HCT116 (cell line): ENCODE measurements around the gene CPHXL2. TPM values are rescaled to one million over a fixed set of nuclear protein-coding genes. Genes with fewer than 3 reads are reported as not detected.

ENCODE experiments used
- ATAC-seq: fragments of 200-7000 bp; cut with Tn5 transposase; 2 replicates; pipeline ENCODE4 v1.9.1; 2020; ENCODE audit warnings: mild to moderate bottlenecking, moderate library complexity
- BruUV-seq: library from RNA; stranded (reverse); fragments of 400-500 nt; replicated peaks from 2 replicates; lab custom pipeline; 2021; lab: Mats Ljungman, UMichigan
- CTCF ChIA-PET: fragments of 300-600 bp; sonication (Branson Sonifier 250); formaldehyde crosslinking; loops from one replicate; lab custom pipeline; 2021; ENCODE audit warnings: antibody characterized with exemption; lab: Charles Lee
- POLR2A ChIA-PET: fragments of 300-600, 350-600 bp; sonication (Branson Sonifier 250); formaldehyde crosslinking; loops from one replicate; lab custom pipeline; 2021; ENCODE audit warnings: antibody characterized with exemption; lab: Charles Lee
- RAD21 ChIA-PET, 2 experiments: fragments of 300-600 bp; sonication (Branson Sonifier 250); formaldehyde crosslinking; loops; one replicate each; lab custom pipeline; 2023; ENCODE audit warnings: low total read pairs in 2 of 2; ENCODE audit not compliant: uncharacterized antibody in 2 of 2, unreplicated experiment in 2 of 2, low non-redundant PET in 1 of 2; lab: Charles Lee
- DNase-seq: peaks from one replicate; pipeline ENCODE4 v3.0.0-alpha.2; 2010; ENCODE audit warnings: low read depth, low spot score
- H2AFZ ChIP-seq: fragments of 200-600 bp; shearing (Covaris generic), sonication (generic); 2 replicates; pipeline ENCODE4 v1.6.1; 2017; ENCODE audit warnings: low read depth, mixed run types, mixed read lengths, antibody characterized with exemption, low read length; ENCODE audit not compliant: poor library complexity, severe bottlenecking
- H3K27ac ChIP-seq: 2 replicates; pipeline ENCODE4 v1.5.1; 2012; ENCODE audit warnings: low read depth, low read length
- H3K27me3 ChIP-seq: fragments of 200-600 bp; sonication (generic); 2 replicates; pipeline ENCODE4 v1.6.1; 2016; ENCODE audit warnings: mixed run types, low read length, mixed read lengths; ENCODE audit not compliant: insufficient read depth
- H3K36me3 ChIP-seq, 2 experiments: fragments of 200-500 bp in 1 of 2; fragments of 200-600 bp in 1 of 2; sonication (Bioruptor generic) in 1 of 2; sonication (generic) in 1 of 2; 2 replicates each; pipeline versions ENCODE4 v1.5.1 to v1.6.1; 2014 to 2016; ENCODE audit warnings: low read length in 2 of 2, inconsistent platforms in 1 of 2, mixed read lengths in 1 of 2, mixed run types in 1 of 2; ENCODE audit not compliant: insufficient read depth in 2 of 2, control insufficient read depth in 1 of 2
- H3K4me1 ChIP-seq, 2 experiments: fragments of 200-600 bp in 1 of 2; sonication (generic) in 1 of 2; 2 replicates each; pipeline versions ENCODE4 v1.5.1 to v1.6.1; 2012 to 2017; ENCODE audit warnings: low read length in 2 of 2, inconsistent platforms in 1 of 2, mild to moderate bottlenecking in 1 of 2, mixed read lengths in 1 of 2, mixed run types in 1 of 2, moderate library complexity in 1 of 2; ENCODE audit not compliant: insufficient read depth in 2 of 2, control insufficient read depth in 1 of 2
- H3K4me2 ChIP-seq: fragments of 200-600 bp; sonication (generic); 2 replicates; pipeline ENCODE4 v1.6.1; 2017; ENCODE audit warnings: mixed run types, low read length, mixed read lengths
- H3K4me3 ChIP-seq, 2 experiments: fragments of 200-600 bp in 1 of 2; sonication (generic) in 1 of 2; replicated peaks in 1 of 2; 2 replicates each; pipeline ENCODE4 v1.5.1; 2011 to 2016; ENCODE audit warnings: low read length in 2 of 2, control low read depth in 1 of 2, low read depth in 1 of 2, mild to moderate bottlenecking in 1 of 2, mixed read lengths in 1 of 2, mixed run types in 1 of 2
- H3K79me2 ChIP-seq: fragments of 200-600 bp; sonication (generic); 2 replicates; pipeline ENCODE4 v1.6.1; 2017; ENCODE audit warnings: mild to moderate bottlenecking, mixed run types, low read length, moderate library complexity, mixed read lengths; ENCODE audit not compliant: insufficient read depth
- H3K9ac ChIP-seq: fragments of 200-600 bp; sonication (generic); 2 replicates; pipeline ENCODE4 v1.6.1; 2016; ENCODE audit warnings: low read length, mixed read lengths
- H3K9me2 ChIP-seq: fragments of 200-600 bp; sonication (generic), shearing (Covaris generic); 2 replicates; pipeline ENCODE4 v1.6.1; 2017; ENCODE audit warnings: mixed run types, mild to moderate bottlenecking, moderate library complexity; ENCODE audit not compliant: insufficient read depth
- H3K9me3 ChIP-seq, 2 experiments: fragments of 200-500 bp in 1 of 2; fragments of 200-600 bp in 1 of 2; sonication (Bioruptor generic) in 1 of 2; sonication (generic) in 1 of 2; 2 replicates each; pipeline ENCODE4 v1.6.1; 2014 to 2017; ENCODE audit warnings: low read length in 2 of 2, mixed read lengths in 2 of 2, inconsistent platforms in 1 of 2, low read depth in 1 of 2, mild to moderate bottlenecking in 1 of 2, mixed run types in 1 of 2, moderate library complexity in 1 of 2; ENCODE audit not compliant: control insufficient read depth in 1 of 2, insufficient read depth in 1 of 2
- H4K20me1 ChIP-seq: fragments of 200-600 bp; sonication (generic), shearing (Covaris generic); 2 replicates; pipeline ENCODE4 v1.6.1; 2017; ENCODE audit warnings: mixed run types, mild to moderate bottlenecking, moderate library complexity; ENCODE audit not compliant: insufficient read depth
- CBX3 ChIP-seq: IDR thresholded peaks from 2 replicates; pipeline ENCODE4 v1.6.1; 2012; ENCODE audit warnings: low read depth
- EGR1 ChIP-seq: IDR thresholded peaks from 2 replicates; pipeline ENCODE4 v1.6.1; 2012; ENCODE audit warnings: low read depth
- ELF1 ChIP-seq: IDR thresholded peaks from 2 replicates; pipeline ENCODE4 v1.6.1; 2012; ENCODE audit warnings: low read depth, borderline replicate concordance
- EZH2 ChIP-seq: fragments of 200-600 bp; sonication (generic); IDR thresholded peaks from 2 replicates; pipeline ENCODE4 v1.6.1; 2017; ENCODE audit warnings: antibody characterized with exemption, mixed run types
- EZH2phosphoT487 ChIP-seq: fragments of 200-600 bp; IDR thresholded peaks from 2 replicates; pipeline ENCODE4 v1.6.1; 2018; ENCODE audit warnings: antibody characterized with exemption, borderline replicate concordance
- FOSL1 ChIP-seq: IDR thresholded peaks from 2 replicates; pipeline ENCODE4 v1.6.1; 2012; ENCODE audit warnings: low read depth
- JUND ChIP-seq: IDR thresholded peaks from 2 replicates; pipeline ENCODE4 v1.6.1; 2012
- POLR2A ChIP-seq: IDR thresholded peaks from 2 replicates; pipeline ENCODE4 v1.7.0; 2011; ENCODE audit warnings: borderline replicate concordance; ENCODE audit not compliant: insufficient read depth, insufficient read length; ENCODE audit errors: extremely low read depth
- POLR2AphosphoS5 ChIP-seq: IDR thresholded peaks from 2 replicates; pipeline ENCODE4 v1.6.1; 2011; ENCODE audit warnings: mild to moderate bottlenecking, low read depth, low read length, moderate library complexity
- RAD21 ChIP-seq: IDR thresholded peaks from 2 replicates; pipeline ENCODE4 v1.6.1; 2012; ENCODE audit warnings: low read depth, mild to moderate bottlenecking
- SRF ChIP-seq: IDR thresholded peaks from 2 replicates; pipeline ENCODE4 v1.6.1; 2012; ENCODE audit warnings: low read depth
- TCF7L2 ChIP-seq: IDR thresholded peaks from 2 replicates; pipeline ENCODE4 v1.7.0; 2011; ENCODE audit warnings: borderline replicate concordance, inconsistent platforms; ENCODE audit not compliant: insufficient read depth, insufficient read length; ENCODE audit errors: extremely low read depth
- YY1 ChIP-seq: IDR thresholded peaks from 2 replicates; pipeline ENCODE4 v1.6.1; 2011; ENCODE audit warnings: low read length, low read depth, moderate library complexity, mild to moderate bottlenecking; ENCODE audit not compliant: insufficient replicate concordance; ENCODE audit errors: extremely low read depth
- ZFX ChIP-seq: fragments of 450-650 bp; IDR thresholded peaks from 2 replicates; pipeline ENCODE4 v1.6.1; 2017
- intact Hi-C: fragments of 100-400 bp; cut with micrococcal nuclease; formaldehyde crosslinking; loops from 2 replicates; pipeline ENCODE4 v1.10.0; 2022
- total RNA-seq: library from RNA; stranded (reverse); gene quantifications from one replicate; pipeline ENCODE4 v1.2.1, GENCODE V29; 2021; ENCODE audit not compliant: unreplicated experiment
- TF ChIP-seq, protein P1 (sequence below): IDR thresholded peaks from 2 replicates; pipeline ENCODE4 v1.6.1; 2012; ENCODE audit warnings: low read depth
- TF ChIP-seq, protein P2 (sequence below): IDR thresholded peaks from 2 replicates; pipeline ENCODE4 v1.6.1; 2012
- TF ChIP-seq, protein P3 (sequence below): IDR thresholded peaks from 2 replicates; pipeline ENCODE4 v1.6.1; 2012
- TF ChIP-seq, protein P4 (sequence below), 3 experiments: fragments of 200-600 bp in 1 of 3; sonication (generic) in 1 of 3; IDR thresholded peaks in 2 of 3; conservative IDR thresholded peaks in 1 of 3; 2 replicates each; pipeline ENCODE4 v1.5.1; 2012 to 2017; ENCODE audit warnings: low read depth in 2 of 3, low read length in 2 of 3, antibody characterized with exemption in 1 of 3, borderline replicate concordance in 1 of 3, control low read depth in 1 of 3, mild to moderate bottlenecking in 1 of 3, mixed read lengths in 1 of 3, mixed run types in 1 of 3, moderate library complexity in 1 of 3; ENCODE audit not compliant: insufficient read depth in 1 of 3

The CPHXL2 gene
- total RNA-seq, 1 experiment from 2014 or later: not detected

DNA sequence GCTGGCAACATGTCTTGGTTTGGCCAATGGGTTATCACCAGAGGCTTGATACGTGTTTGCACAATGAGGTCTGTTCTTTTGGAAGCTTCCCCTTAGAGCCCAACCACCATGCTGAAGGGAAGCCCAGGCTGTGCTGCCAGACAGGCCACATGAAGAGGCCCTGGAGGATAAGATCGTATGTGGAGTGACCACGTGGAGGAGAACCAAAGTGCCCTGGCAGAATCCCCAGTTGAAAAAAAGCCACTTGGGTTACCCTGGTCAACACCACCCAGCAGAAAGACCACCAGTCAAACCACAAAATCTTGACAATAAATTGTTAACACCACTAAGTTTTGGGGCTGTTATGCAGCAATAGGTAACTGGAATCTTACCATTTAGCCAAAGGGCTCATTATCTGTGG is 46.8 kb downstream of the CPHXL2 start:
- no peaks in the 10 kb centered on the region for H3K4me1 ChIP-seq
- no peak overlapping the region for H3K9ac ChIP-seq
- ChIA-PET CTCF (no interaction called here), RAD21 (no interaction called here), POLR2A (no interaction called here)
- H3K9me2 ChIP-seq: no peaks in the 10 kb centered on the region
- 0 out of 2 replicates have a peak, but pooled peaks cover 5% of the 10 kb centered on the region for H4K20me1 ChIP-seq
- H3K9me3 ChIP-seq: no peaks in the 10 kb centered on the region
- peaks cover 51 to 79% of the 10 kb centered on the region in 2 experiments for H3K36me3 ChIP-seq
- H3K27ac ChIP-seq: no peak overlapping the region
- no peak overlapping the region for H3K4me2 ChIP-seq
- BruUV-seq: no TSS peak
- H3K27me3 ChIP-seq: no peaks in the 10 kb centered on the region
- no peak overlapping the region for H2AFZ ChIP-seq
- peaks cover 3% of the 10 kb centered on the region; the same call in 1 of the 2 replicates for H3K79me2 ChIP-seq
- no peak for DNase-seq
- no peak overlapping the region for H3K4me3 ChIP-seq
- ATAC-seq: no peak
- intact Hi-C loops: no loop called here
- TF ChIP-seq ZFX (no peak), SRF (no peak), CBX3 (no peak), FOSL1 (no peak), EZH2 (no peak), POLR2A (no peak), EGR1 (no peak), EZH2phosphoT487 (no peak), TCF7L2 (no peak), YY1 (no peak), RAD21 (no peak), POLR2AphosphoS5 (no peak), ELF1 (no peak), JUND (no peak)
- TF ChIP-seq, protein P1, sequence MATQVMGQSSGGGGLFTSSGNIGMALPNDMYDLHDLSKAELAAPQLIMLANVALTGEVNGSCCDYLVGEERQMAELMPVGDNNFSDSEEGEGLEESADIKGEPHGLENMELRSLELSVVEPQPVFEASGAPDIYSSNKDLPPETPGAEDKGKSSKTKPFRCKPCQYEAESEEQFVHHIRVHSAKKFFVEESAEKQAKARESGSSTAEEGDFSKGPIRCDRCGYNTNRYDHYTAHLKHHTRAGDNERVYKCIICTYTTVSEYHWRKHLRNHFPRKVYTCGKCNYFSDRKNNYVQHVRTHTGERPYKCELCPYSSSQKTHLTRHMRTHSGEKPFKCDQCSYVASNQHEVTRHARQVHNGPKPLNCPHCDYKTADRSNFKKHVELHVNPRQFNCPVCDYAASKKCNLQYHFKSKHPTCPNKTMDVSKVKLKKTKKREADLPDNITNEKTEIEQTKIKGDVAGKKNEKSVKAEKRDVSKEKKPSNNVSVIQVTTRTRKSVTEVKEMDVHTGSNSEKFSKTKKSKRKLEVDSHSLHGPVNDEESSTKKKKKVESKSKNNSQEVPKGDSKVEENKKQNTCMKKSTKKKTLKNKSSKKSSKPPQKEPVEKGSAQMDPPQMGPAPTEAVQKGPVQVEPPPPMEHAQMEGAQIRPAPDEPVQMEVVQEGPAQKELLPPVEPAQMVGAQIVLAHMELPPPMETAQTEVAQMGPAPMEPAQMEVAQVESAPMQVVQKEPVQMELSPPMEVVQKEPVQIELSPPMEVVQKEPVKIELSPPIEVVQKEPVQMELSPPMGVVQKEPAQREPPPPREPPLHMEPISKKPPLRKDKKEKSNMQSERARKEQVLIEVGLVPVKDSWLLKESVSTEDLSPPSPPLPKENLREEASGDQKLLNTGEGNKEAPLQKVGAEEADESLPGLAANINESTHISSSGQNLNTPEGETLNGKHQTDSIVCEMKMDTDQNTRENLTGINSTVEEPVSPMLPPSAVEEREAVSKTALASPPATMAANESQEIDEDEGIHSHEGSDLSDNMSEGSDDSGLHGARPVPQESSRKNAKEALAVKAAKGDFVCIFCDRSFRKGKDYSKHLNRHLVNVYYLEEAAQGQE: no peak
- TF ChIP-seq, protein P2, sequence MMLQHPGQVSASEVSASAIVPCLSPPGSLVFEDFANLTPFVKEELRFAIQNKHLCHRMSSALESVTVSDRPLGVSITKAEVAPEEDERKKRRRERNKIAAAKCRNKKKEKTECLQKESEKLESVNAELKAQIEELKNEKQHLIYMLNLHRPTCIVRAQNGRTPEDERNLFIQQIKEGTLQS: no peak
- TF ChIP-seq, protein P3, sequence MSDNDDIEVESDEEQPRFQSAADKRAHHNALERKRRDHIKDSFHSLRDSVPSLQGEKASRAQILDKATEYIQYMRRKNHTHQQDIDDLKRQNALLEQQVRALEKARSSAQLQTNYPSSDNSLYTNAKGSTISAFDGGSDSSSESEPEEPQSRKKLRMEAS: no peak
- TF ChIP-seq, protein P4, sequence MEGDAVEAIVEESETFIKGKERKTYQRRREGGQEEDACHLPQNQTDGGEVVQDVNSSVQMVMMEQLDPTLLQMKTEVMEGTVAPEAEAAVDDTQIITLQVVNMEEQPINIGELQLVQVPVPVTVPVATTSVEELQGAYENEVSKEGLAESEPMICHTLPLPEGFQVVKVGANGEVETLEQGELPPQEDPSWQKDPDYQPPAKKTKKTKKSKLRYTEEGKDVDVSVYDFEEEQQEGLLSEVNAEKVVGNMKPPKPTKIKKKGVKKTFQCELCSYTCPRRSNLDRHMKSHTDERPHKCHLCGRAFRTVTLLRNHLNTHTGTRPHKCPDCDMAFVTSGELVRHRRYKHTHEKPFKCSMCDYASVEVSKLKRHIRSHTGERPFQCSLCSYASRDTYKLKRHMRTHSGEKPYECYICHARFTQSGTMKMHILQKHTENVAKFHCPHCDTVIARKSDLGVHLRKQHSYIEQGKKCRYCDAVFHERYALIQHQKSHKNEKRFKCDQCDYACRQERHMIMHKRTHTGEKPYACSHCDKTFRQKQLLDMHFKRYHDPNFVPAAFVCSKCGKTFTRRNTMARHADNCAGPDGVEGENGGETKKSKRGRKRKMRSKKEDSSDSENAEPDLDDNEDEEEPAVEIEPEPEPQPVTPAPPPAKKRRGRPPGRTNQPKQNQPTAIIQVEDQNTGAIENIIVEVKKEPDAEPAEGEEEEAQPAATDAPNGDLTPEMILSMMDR (IDR thresholded peaks at IDR 0.05 in 2 of 3, conservative IDR thresholded peaks at IDR 0.05 in 1 of 3; ENCODE audit: borderline replicate concordance in 1 of 3, insufficient read depth in 1 of 3, low read depth in 2 of 3, low read length in 2 of 3): no peak
